Measurements from ENCODE around the gene KCNG2.

The KCNG2 gene

DNA sequence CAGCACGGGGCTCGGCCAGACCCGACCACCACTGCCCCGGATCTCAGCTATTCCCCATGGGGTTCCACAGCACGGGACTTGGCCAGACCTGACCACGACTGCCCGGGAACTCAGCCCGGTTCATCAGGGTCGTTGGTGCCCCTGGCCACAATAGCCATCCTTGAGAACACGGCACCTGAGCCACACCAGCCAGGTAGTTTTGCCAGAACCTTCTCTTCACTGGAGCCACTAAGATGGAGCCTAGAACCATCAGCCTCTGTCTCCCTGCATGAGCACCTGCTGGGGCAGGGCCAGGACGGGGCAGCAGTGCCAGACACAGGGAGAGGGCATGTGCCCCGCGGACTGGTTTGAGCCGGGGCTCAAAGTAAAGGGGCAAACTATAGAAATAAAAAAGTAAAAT is 11.4 kb upstream of the KCNG2 start:
- DNase-seq, result no peak

DNA sequence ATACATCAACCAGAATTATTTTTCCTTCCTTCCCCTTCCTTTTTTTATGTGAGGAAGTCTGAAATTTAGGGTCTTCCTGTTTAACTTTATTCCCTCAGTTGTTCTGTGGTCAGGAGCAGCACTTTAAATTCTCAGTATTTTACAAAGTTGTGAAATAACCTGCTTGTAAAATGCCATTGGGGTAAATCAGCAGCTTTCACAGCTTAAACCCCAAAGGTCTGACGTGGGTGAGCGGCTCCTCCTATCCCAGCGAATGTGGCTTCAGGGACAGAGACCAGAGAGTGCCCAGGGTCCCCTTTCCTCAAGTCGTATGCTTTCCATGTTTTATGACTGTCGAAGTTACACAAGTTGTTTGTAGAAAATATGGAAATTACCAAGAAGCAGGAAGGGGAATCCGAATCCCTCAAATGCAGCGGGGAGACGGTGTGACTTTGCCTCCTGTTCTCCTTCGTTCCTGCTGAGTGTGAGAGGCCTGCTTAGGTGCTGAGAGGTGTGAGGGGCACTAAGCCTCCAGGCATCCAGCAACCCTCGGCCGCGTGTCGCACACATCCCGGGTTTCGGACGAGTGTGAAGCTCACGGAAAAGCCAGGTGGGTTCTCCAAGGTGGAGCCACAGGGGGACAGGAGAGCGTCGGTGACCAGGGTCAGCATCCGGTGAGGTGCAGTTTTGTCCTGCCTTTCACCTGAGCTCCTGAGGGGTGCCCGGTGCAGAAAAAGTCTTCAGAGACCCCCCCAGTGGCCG is 10.8 kb upstream of the KCNG2 start:
- DNase-seq, result no peak

- no peak for DNase-seq
Observed at GRCh38 chr18:79787527-79787864, 10.2 kb upstream of the KCNG2 start.

DNA sequence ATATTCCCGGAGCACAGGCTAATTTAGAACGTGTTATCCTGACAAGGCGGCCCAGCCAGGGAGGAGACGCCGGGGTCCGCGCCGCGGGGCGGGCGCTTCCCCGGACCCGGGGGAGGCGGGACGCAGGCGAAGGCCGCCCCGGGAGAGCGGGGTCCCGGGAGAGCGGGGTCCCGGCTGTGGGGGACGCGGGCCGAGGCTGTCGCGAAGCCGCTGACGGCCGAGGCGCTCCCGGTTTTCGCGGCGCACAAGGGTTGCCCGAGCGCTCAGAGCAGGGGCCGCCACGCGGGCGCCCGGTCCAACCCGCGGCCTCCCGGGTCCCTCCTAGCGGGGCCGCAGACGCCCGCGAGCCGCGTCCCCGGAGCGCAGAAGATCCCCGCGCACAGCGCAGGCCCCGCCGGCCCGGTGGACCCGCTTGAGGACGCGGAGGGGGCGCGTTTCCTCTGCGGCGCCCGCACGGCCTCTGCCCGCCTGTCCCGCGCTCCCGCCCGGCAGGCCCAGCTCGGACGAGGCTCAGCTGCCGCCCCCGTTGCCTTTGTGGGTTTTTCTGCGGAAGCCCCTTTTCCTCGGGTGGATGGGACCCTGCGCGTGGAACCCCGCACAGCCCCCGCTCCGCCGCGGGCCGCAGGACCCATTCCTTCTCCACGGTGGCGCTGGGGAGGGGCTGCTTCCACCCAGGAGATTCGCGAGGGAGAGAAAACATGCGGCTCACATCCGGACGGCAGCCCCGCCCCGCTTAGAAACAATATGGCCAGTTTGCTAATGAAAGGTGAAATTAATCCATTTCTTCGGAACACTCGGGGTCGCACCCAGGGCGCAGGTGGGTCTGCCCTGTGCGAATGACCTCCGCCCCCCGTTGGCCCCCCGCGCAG is 9.6 kb upstream of the KCNG2 start:
- DNase-seq, result no peak

GRCh38 chr18:79788734-79789085 is 9.0 kb upstream of the KCNG2 start:
- DNase-seq, result no peak

GRCh38 chr18:79789091-79789891 is 8.4 kb upstream of the KCNG2 start:
- DNase-seq, result no peak

DNA sequence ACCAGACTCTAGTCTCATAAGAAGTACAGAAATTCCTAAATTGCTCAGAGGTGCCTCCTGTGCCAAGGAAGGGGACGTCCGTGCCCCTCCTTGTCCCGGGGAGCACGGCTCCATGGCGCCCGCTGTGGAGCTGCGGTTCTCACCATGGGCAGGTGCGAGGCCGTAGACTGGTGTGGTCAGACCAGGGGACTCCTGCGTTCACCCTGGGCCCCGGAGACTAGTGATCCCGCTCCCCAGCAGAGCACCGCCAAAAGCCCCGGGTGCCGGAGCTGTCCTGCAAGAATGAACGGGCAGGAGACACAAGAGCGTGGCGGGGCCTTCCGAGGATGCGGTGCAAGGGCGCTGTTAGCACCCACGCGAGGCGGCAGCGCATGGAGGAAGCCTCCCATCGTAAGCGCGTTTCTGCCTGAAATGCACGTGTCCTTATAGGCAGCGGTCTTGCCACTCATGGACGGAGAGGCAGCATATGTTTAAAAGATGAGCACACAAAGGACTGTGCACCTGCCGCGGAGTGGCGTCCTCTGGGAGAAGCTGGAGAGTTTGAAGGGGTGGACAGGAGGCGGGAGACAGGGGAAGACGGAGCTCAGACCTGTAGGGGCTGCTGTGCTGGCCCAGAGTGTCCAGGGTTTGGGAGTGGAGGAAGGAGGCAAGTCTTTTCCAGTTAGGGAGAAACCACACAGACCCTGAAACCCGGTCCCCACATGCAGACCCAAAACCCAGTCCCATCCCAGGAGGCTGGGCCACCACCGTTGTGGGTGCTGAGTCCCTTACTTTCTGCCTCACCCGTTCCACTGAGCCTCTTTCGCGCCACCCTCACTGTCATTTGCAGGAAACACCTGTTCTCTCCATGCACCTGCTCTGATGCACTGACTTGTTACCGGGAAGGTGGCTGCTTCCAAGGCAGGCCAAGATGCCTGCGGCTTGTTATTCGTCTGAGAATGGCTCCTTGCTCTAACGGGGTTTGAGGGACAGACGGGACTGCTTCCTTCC is 7.5 kb upstream of the KCNG2 start:
- no peak for DNase-seq

DNA sequence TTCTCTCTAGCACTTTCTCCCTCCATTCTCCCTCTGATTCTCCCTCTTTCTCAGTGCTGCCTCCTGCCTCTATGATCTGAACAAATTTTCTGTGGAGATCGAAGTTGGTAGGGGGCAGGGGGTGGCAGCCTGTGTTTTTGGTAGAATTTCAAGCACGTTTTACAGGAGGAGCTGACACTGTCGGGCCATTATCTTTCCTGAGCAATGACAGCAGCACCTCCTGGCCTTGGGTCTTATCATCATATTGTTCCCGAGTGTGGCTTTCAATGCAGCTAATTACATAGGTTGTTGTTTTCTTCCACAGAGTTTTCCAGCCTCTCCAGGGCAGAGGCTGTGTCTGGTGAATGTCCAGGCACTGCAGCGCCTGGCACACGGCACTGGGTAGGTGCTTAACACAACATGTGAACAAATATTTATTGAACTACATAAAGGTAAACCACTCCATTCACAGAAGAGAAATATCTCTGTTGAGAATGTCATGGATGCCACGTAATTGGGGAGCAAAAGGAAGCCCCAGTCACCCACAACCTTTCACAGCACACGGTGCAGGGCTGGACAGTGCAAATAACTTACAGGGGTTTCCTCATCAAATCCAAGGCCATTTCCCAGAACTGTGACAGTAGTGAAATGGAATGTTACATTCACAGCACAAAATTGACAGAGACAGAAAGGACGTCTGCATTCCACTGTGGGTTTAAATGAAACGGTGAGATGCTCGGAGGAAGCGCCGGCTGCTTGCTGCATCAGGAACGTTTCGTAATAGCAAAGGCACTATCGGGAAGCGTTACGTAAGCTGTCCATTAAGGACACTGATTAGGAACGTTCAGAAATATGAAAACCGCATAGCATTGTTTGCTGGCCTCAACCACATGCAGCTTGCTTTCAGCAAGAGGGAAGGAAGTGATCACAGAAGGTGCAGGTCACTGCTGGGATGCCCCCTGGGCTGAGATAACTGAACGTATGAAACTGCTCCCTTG is 6.5 kb upstream of the KCNG2 start:
- no peak for DNase-seq

GRCh38 chr18:79792096-79792987 is 5.4 kb upstream of the KCNG2 start:
- no peak for DNase-seq

GRCh38 chr18:79792988-79793355 is 4.8 kb upstream of the KCNG2 start:
- DNase-seq, result no peak

DNA sequence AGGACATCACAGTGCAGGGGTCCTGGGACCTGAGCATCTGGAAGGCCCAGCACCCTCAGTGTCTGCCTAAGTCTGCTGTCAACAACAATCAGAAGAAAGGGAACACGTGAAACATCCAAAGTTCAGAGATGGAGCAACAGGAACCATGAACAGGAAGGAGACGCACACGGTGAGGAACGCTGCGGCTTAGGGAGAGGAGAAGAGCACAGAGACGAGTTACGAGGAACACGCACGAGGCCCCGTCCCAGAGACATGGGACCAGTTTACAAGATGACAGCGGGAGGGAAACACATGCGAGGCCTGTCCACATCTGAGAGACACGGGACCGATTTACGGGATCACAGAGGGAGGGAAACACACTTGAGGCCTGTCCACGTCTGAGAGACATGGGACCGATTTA is 2.9 kb upstream of the KCNG2 start:
- no peak for DNase-seq

DNA sequence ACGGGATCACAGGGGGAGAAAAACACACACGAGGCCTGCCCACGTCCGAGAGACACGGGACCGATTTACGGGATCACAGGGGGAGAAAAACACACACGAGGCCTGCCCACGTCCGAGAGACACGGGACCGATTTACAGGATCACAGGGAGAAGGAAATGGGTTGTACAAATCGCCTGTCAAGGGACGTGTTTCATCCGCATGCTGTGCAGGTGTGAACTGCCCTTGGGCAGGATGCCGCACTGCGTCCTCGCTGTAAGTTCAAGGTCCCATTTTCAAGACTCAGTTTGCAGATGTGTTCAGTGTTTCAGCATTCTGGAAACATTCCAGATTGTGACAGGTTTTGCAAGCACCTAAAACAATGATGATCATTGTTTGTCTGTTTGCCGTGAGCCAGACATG is 2.3 kb upstream of the KCNG2 start:
- no peak for DNase-seq

- DNase-seq, result no peak
Observed at GRCh38 chr18:79796016-79796415, 1.7 kb upstream of the KCNG2 start.

DNA sequence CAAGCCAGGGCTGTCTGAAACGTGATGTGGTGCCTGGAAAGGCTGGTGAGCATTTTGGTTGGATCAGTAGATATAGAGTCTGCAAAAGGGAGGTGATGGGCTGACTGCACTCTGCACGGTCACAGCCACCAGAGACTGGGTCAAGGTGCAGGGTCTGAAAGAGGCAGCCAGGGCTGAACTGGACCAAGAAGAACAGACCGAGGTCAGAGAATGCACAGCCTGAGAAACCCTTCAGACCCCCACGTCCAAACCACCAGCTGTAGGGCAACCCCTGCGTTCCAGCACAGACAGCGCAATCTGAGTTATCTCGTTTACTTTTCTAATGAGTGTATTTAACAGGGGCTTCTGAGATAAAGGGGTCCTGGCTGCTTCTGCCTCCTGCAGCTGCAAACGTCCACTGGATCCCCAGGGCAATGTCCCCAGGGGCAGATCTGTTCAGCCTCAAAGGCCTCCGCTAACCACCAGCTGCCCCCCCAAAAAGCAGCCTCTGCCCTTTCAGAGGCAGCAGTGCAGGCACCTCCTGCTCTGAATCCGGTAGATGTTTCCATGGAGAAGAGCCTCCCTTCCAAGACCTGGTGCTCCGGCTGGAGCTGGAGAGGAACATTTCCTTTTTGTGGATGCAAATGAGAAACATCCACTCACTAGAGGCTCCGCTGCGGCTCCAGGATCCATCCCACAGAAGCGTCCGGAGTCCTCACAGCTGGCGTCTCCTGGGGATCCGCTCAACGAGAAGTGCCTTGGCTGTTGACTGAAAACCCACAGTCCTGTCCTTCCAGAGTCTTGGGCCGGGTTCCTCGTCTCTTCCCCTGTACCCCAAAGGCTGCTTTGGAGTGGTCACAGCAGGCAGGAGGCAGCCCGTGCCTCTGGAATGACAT is 970 bp upstream of the KCNG2 start:
- DNase-seq, result no peak

DNA sequence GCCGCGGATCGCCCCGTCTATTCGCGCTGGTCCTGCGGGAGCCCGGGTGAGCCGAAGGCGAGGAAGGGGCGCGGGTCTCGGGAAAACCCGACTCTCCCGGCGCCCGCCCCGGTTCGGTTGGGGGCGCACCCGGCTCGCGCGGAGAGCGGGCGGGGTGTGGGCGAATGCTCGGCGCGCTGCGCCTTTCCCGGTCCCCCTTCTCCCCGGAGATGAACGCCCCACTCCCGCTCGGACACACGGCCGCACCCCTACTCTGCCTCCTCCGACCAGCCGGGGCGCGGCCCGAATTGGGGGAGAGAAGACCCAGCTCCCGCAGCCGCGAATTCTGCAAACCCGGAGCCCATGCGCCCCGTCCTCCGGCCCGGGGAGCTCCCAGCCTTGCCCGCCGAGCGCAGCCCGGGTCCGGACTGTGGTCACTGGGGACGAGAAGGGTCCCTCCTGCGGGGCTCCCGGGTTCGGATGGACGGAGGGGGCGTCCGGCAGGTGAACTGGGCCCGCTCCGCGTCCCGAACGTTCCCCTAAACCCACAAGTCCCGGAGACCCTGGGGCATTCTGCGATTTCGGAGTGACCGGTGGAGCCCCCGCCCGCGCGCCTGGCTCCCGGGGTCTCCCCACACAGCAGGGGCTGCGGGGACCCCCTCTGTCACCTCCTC is 734 bp downstream of the KCNG2 start:
- no peak for DNase-seq

GRCh38 chr18:79798999-79799370 is 1.2 kb downstream of the KCNG2 start:
- peak; percentile 16 for DNase-seq

DNA sequence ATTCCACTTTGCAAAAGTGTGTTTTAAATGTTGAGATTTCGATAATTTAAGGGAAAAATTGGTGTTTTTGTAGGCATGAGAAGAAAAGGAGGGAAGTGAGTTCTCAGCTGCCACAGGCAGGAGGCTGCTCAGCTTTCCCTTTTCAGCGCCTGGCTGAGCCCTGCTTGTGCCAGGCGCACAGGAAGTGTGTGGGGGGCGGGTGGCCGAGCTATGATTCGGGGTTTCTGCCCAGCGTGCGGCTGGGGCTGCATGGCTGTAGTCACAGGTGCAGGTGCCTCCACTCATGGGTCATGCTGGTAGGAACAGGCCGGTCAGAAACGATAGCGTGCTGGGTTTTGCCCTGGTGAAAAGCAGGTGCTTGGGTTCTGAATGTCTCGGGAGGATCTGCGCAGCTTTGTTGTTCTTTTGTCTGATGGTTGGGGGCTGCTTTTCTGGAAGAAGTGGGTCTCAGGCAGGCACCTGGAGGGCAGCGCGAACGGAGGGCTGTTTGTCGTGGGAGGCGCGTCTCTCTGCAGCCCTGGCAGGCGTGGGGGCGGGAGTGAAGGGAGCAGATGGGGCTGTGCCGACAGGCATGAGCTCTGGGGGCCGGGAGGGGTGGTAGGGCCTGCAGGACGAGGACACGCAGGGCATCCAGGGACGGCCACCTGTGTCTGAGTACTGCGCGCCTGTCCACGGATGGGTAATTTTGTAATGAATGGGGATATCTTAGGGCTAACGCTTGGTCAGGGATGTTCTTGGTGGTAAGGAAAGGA is 2.1 kb downstream of the KCNG2 start:
- DNase-seq, result no peak
